ENCODE data around the gene CHRNE.

The CHRNE gene

GRCh38 chr17:4895657-4896331, 7.1 kb downstream of the CHRNE start:
- no peaks in the 10 kb centered on the region for H3K9me3 ChIP-seq (ENCODE audit: severe bottlenecking)
- peak; percentile 85 for TF ChIP-seq CTCF (IDR thresholded peaks at IDR 0.05; ENCODE audit: low read depth, low read length)
- peak; percentile 93 for DNase-seq
- H3K27me3 ChIP-seq (ENCODE audit: insufficient read depth, low read depth, severe bottlenecking) = no peaks in the 10 kb centered on the region
- H3K4me3 ChIP-seq (ENCODE audit: low read depth, low read length) = no peak overlapping the region
- peaks cover 94% of the 10 kb centered on the region for H3K36me3 ChIP-seq
- H3K27ac ChIP-seq = peak overlapping the region; percentile 63

GRCh38 chr17:4895121-4895520, 7.8 kb downstream of the CHRNE start:
- no peak for TF ChIP-seq CTCF (IDR thresholded peaks at IDR 0.05; ENCODE audit: low read depth, low read length)
- no peak for DNase-seq
- Histone ChIP-seq H3K36me3 (peaks cover 94% of the 10 kb centered on the region), H3K4me3 (ENCODE audit: low read depth, low read length) (no peak overlapping the region), H3K27me3 (ENCODE audit: insufficient read depth, low read depth, severe bottlenecking) (no peaks in the 10 kb centered on the region), H3K9me3 (ENCODE audit: severe bottlenecking) (no peaks in the 10 kb centered on the region), H3K27ac (peak overlapping the region; percentile 63)

GRCh38 chr17:4893721-4894560, 9.0 kb downstream of the CHRNE start:
- H3K36me3 ChIP-seq = peaks cover 88% of the 10 kb centered on the region
- no peak for TF ChIP-seq CTCF (IDR thresholded peaks at IDR 0.05; ENCODE audit: low read depth, low read length)
- no peaks in the 10 kb centered on the region for H3K27me3 ChIP-seq (ENCODE audit: insufficient read depth, low read depth, severe bottlenecking)
- H3K27ac ChIP-seq = peak overlapping the region; percentile 20; the same call in 1 of the 2 replicates
- no peak for DNase-seq
- no peaks in the 10 kb centered on the region for H3K9me3 ChIP-seq (ENCODE audit: severe bottlenecking)
- H3K4me3 ChIP-seq (ENCODE audit: low read depth, low read length) = no peak overlapping the region

GRCh38 chr17:4893272-4893671, 9.6 kb downstream of the CHRNE start:
- peaks cover 87% of the 10 kb centered on the region for H3K36me3 ChIP-seq
- H3K9me3 ChIP-seq (ENCODE audit: severe bottlenecking) = no peaks in the 10 kb centered on the region
- no peak for DNase-seq
- TF ChIP-seq CTCF (IDR thresholded peaks at IDR 0.05; ENCODE audit: low read depth, low read length) = no peak
- peak overlapping the region; percentile 20; the same call in 1 of the 2 replicates for H3K27ac ChIP-seq
- H3K27me3 ChIP-seq (ENCODE audit: insufficient read depth, low read depth, severe bottlenecking) = no peaks in the 10 kb centered on the region
- no peak overlapping the region for H3K4me3 ChIP-seq (ENCODE audit: low read depth, low read length)

- DNase-seq = no peak
- H3K36me3 ChIP-seq = peaks cover 90% of the 10 kb centered on the region
- no peak for TF ChIP-seq CTCF (IDR thresholded peaks at IDR 0.05; ENCODE audit: low read depth, low read length)
- no peak overlapping the region for H3K4me3 ChIP-seq (ENCODE audit: low read depth, low read length)
- no peaks in the 10 kb centered on the region for H3K9me3 ChIP-seq (ENCODE audit: severe bottlenecking)
- H3K27ac ChIP-seq = peak overlapping the region; percentile 20; the same call in 1 of the 2 replicates
- H3K27me3 ChIP-seq (ENCODE audit: insufficient read depth, low read depth, severe bottlenecking) = no peaks in the 10 kb centered on the region
Observed at GRCh38 chr17:4892499-4893221, 10.2 kb downstream of the CHRNE start.
